Neural progenitor cell (in vitro differentiated cells): ENCODE measurements around the gene KIAA0825.

ENCODE experiments used
- CTCF ChIP-seq: fragments of 200-600 bp; sonication (generic); IDR thresholded peaks from 2 replicates; pipeline ENCODE4 v1.5.1; 2017; ENCODE audit warnings: antibody characterized with exemption, mild to moderate bottlenecking
- EZH2 ChIP-seq: fragments of 200-600 bp; sonication (generic); IDR thresholded peaks from 2 replicates; pipeline ENCODE4 v1.6.1; 2017; ENCODE audit warnings: antibody characterized with exemption, mild to moderate bottlenecking, moderate library complexity
- EZH2phosphoT487 ChIP-seq: fragments of 200-600 bp; sonication (generic); IDR thresholded peaks from 2 replicates; pipeline ENCODE4 v1.6.1; 2017; ENCODE audit warnings: antibody characterized with exemption

- TF ChIP-seq CTCF: no peak
- TF ChIP-seq EZH2phosphoT487: no peak
- TF ChIP-seq EZH2: no peak
Observed at GRCh38 chr5:94240134-94240533, 378.3 kb downstream of the KIAA0825 start.
